HepG2 (cell line): ENCODE results near the gene HEPN1. TPM values are rescaled to one million over a fixed set of nuclear protein-coding genes. Genes with fewer than 3 reads are reported as not detected.

Experiments
- ATF3 ChIP-seq: sonication (generic); formaldehyde crosslinking; IDR thresholded peaks from 2 replicates; pipeline ENCODE4 v1.4.0; 2020; ENCODE audit warnings: missing genetic modification reagents
- CREB3 ChIP-seq: sonication (generic); formaldehyde crosslinking; IDR thresholded peaks from 2 replicates; pipeline ENCODE4 v1.5.0; 2020; ENCODE audit warnings: missing genetic modification reagents
- FLYWCH1 ChIP-seq: sonication (generic); formaldehyde crosslinking; IDR thresholded peaks from 2 replicates; pipeline ENCODE4 v1.8.1; 2023; ENCODE audit warnings: mild to moderate bottlenecking, missing genetic modification reagents
- GATAD1 ChIP-seq: IDR thresholded peaks from 2 replicates; pipeline ENCODE4 v1.6.1; 2016; ENCODE audit warnings: missing genetic modification reagents, missing compliant biosample characterization
- MAFF ChIP-seq: IDR thresholded peaks from 2 replicates; pipeline ENCODE4 v1.6.1; 2011; ENCODE audit warnings: low read depth, low read length, improper control_type of control experiment
- PRDM10 ChIP-seq: sonication (generic); formaldehyde crosslinking; IDR thresholded peaks from 2 replicates; pipeline ENCODE4 v1.4.0; 2020; ENCODE audit warnings: low read depth, missing genetic modification reagents
- RBFOX2 ChIP-seq: fragments of 200-400 bp; formaldehyde crosslinking; IDR thresholded peaks from 2 replicates; pipeline ENCODE4 v1.6.1; 2017; ENCODE audit warnings: low read depth, mild to moderate bottlenecking, low read length
- RORA ChIP-seq: sonication (generic); formaldehyde crosslinking; IDR thresholded peaks from 2 replicates; pipeline ENCODE4 v1.5.0; 2020; ENCODE audit warnings: mild to moderate bottlenecking, missing genetic modification reagents, moderate library complexity
- SMARCE1 ChIP-seq: fragments of 450-650 bp; IDR thresholded peaks from 2 replicates; pipeline ENCODE4 v1.6.1; 2017; ENCODE audit warnings: borderline replicate concordance
- SP140L ChIP-seq: sonication (generic); formaldehyde crosslinking; IDR thresholded peaks from 2 replicates; pipeline ENCODE4 v1.4.0; 2020; ENCODE audit warnings: missing genetic modification reagents, borderline replicate concordance
- ZFY ChIP-seq: sonication (generic); formaldehyde crosslinking; IDR thresholded peaks from 2 replicates; pipeline ENCODE4 v1.4.0; 2020; ENCODE audit warnings: missing genetic modification reagents
- ZNF205 ChIP-seq: IDR thresholded peaks from 2 replicates; pipeline ENCODE4 v1.6.1; 2018; ENCODE audit warnings: missing biosample characterization, missing genetic modification reagents
- ZNF331 ChIP-seq: sonication (generic); formaldehyde crosslinking; IDR thresholded peaks from 2 replicates; pipeline ENCODE4 v1.4.0; 2020; ENCODE audit warnings: missing genetic modification reagents
- ZNF501 ChIP-seq: sonication (generic); formaldehyde crosslinking; IDR thresholded peaks from 2 replicates; pipeline ENCODE4 v1.5.1; 2020; ENCODE audit warnings: mild to moderate bottlenecking, moderate library complexity, missing genetic modification reagents
- ZNF550 ChIP-seq: sonication (generic); formaldehyde crosslinking; IDR thresholded peaks from 2 replicates; pipeline ENCODE4 v1.4.0; 2020; ENCODE audit warnings: mild to moderate bottlenecking, missing genetic modification reagents, borderline replicate concordance
- ZSCAN25 ChIP-seq: sonication (generic); formaldehyde crosslinking; IDR thresholded peaks from 2 replicates; pipeline ENCODE4 v1.8.0; 2022; ENCODE audit warnings: mild to moderate bottlenecking, missing genetic modification reagents
- polyA plus RNA-seq, 8 experiments: library from polyadenylated mRNA; depleted of rRNA in 3 of 8; stranded (reverse) in 7 of 8; unstranded in 1 of 8; fragments of >200 nt; fragmentation: Illumina TruSeq in 4 of 8; extraction: Trizol in 4 of 8; gene quantifications; 2 replicates each; pipeline versions ENCODE4 v1.2.1 to v1.2.3, GENCODE V29; 2011 to 2016; ENCODE audit warnings: low read depth in 4 of 8, missing spikeins in 1 of 8, mixed read lengths in 1 of 8; ENCODE audit not compliant: insufficient read depth in 1 of 8
- total RNA-seq, 5 experiments: library from RNA; depleted of rRNA; stranded (reverse); fragments of >200 nt; fragmentation: Illumina TruSeq; extraction: Trizol; gene quantifications; 2 replicates each; pipeline ENCODE4 v1.2.3, GENCODE V29; 2016; ENCODE audit warnings: low read depth in 1 of 5

HEPN1 gene
- total and polyA plus RNA-seq, 2 of the 13 experiments (the other 11 are each of a cell fraction or from before 2014, with no cell fraction given): not detected

- TF ChIP-seq CREB3 (CRISPR knock-in tag) (0 out of 2 replicates have a peak, but pooled peaks have one; percentile 40), ZNF501 (CRISPR knock-in tag) (no peak), MAFF (no peak), PRDM10 (CRISPR knock-in tag) (no peak), GATAD1 (CRISPR knock-in tag) (0 out of 2 replicates have a peak, but pooled peaks have one; percentile 17), SMARCE1 (no peak), FLYWCH1 (CRISPR knock-in tag) (0 out of 2 replicates have a peak, but pooled peaks have one; percentile 60), ZNF550 (no peak), ZFY (CRISPR knock-in tag) (0 out of 2 replicates have a peak, but pooled peaks have one; percentile 5), ZNF331 (CRISPR knock-in tag) (peak; percentile 63; the same call in 1 of the 2 replicates), ZNF205 (CRISPR knock-in tag) (peak; percentile 30; the same call in 1 of the 2 replicates), RBFOX2 (peak; percentile 65), ATF3 (no peak), RORA (CRISPR knock-in tag) (no peak), SP140L (CRISPR knock-in tag) (no peak), ZSCAN25 (CRISPR knock-in tag) (no peak)
- TF ChIP-seq, all 625 proteins: peak for 56
Observed at GRCh38 chr11:124935548-124936514, 16.8 kb downstream of the HEPN1 start, which contains the start of gene HEPACAM (continued).
